Hematopoietic multipotent progenitor cell treated with erythropoietin and hydrocortisone succinate and interleukin-3 and kit ligand, for 4 days (in vitro differentiated cells): Measurements from ENCODE around the gene VWA3B.
A peak's percentile ranks its signal among the peaks of the same experiment; 100 is the strongest.
"Not testable (repeated sequence)": the region's sequence is repeated elsewhere in the genome, so short reads cannot be mapped to it uniquely, and the experiment has no call there.

ENCODE experiments used
- DNase-seq: peaks from one replicate; pipeline ENCODE4 v3.0.0-alpha.2; 2015

Gene VWA3B

DNA sequence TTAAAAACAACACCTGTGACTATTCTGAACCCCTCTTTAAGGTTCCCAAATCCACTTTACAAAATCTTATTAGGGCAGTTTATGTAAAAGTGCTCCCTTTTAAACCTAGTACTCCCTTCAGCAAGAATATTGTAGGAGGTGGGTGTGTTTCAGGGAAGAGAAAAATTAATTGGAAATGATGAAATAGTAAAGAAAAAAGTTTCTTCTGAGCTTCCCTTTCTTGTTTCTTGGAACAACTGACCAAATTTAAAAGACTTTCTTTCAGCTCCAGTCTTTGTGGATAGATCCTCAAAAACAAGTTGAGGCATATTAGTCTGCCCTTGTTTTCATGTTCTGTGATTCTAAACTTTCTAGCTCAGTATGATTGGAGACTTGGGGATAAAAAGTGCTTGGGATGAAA, 3.0 kb downstream of the VWA3B start:
- DNase-seq, result no peak

DNA sequence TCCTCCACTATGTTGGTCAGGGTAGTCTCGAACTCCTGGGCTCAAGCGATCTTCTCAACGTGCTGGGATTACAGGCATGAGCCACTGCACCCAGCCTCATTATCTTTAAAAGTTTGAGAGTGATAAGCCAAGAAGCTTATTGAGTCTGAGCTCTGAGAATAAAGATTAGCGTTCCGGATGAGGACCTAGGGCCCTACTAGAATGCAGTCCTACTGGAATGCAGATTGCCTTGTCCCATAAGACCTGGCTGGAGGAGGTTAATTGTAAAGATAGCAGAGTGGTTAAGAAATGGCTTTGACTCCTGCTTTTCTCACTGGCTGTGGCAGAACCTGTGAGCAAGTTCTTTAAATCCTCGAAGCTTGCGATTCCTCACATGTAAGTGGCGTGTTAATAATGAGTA, 4.0 kb downstream of the VWA3B start:
- DNase-seq, result no peak

DNA sequence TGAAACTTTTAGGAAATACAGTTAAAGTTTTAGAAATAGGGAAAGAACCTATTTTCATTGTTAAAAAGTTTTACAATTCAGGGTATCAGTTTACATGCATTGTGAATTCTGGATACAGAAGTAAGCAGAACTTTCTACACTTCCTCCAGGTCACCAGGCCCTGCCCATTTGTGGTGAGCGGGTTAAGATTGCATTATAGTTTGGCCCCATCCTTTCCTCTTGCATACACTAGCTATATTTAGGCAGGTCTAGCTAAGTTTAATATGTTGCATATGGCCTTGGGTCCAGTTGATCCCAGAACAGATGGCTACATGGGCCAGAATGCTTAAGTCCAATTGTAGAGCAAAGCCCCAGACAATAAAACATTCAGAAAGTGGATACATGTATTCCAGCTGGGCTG, 4.8 kb downstream of the VWA3B start:
- DNase-seq, result peak; percentile 77

DNA sequence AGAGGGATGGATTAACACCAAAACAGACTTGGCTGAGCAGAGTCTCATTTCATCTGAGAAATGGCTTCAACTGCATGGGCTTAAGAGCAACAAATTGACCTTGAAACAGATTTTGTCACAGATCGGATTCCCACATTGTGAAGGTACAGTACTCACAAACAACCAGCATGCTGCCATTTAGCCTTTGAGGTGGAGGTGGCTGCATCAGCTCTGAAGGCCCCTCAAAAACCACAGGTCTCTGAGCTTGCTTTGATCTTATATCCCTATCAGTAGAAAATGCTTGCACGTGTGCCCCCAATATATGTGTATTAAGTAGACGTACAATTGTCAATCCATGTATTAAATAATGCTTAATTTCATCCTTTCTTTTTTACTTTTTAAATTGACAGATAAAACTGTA, 6.2 kb downstream of the VWA3B start:
- DNase-seq, result no peak

DNA sequence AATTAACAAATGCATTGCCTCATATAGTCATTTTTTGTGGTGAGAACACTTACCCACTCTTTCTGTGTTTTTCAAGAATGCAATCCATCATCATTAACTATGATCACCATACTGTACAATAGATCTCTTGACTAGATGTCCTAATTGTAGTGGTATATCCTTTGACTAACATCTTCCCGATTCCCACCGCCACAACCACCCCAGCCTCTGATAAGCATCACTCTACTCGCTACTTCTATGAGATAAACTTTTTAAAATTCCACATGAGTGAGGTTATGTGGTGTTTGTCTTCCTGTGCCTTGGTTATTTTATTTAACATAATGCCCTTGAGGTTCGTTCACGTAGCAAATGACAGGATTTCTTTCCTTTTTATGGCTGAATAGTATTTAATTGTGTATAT, 6.6 kb downstream of the VWA3B start:
- DNase-seq, result no peak

DNA sequence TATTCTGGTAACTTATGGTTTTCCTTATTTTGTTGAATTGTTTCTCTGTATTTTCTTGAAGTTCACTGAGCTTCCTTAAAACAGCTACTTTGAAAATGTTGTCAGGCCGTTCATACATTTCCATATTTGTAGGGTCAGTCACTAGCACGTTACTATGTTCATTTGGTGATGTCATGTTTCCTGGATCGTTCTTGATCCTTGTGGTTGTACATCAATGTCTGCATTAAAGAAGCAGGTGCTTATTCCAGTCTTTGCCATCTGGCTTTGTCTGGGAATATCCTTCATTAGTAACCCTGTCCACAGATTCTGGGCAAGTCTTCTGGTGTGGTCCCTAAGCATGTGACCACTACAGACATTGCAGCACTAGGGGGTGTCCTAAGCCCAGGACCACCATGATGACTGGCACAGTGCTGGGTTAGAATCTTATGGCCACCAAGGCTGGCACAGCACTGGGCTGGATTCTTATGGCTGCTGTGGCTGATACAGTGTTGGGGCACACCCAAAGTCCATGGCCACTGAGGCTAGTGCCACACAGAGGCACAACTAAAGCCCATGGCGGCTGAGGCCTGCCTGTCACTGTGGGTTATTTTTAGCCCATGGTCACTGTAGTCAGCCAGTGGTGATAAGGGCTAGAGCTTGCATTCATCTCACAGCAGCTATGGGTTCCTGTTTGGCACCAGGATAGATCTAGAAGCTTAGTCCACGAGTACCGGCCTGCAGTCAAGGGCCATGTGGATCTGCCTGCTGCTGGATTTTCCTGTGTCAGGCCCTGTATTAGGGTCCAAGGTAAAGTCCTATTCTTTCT, 13.2 kb downstream of the VWA3B start:
- DNase-seq, result no peak

DNA sequence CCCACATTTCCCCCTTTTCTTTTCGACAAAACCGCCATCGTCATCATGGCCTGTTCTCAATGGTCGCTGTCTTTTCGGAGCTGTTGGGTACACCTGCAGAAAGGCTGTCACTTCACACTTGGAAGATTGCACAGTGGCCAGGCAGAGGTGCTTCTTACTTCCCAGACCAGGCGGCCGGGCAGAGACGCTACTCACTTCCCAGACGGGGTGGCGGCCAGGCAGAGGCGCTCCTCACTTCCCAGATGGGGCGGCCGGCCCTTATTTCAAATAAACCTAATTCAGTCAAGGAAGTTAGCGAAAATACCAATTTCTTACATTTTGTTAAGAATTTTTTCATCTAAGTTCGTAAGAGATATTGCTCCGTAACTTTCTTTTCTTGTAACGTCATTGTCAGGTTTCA, 15.3 kb downstream of the VWA3B start:
- not testable (repeated sequence) for DNase-seq

DNA sequence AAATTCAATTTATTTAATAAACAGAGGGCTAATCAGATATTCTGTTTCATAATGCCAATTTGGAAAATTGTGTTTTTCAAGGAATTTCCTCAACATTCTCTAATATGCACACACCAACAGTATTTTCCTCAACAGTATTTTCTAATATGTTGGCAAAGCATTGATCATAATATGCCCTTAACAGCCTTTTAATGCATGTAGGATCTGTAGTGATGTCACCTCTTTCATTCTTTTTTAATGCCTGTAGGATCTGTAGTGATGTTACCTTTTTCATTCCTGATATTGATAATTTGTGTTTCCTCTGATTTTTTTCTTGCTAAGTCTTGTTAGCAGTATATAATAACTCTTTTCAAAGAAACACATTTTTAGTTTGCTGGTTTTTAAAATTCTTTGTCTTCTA, 15.9 kb downstream of the VWA3B start:
- no peak for DNase-seq

DNA sequence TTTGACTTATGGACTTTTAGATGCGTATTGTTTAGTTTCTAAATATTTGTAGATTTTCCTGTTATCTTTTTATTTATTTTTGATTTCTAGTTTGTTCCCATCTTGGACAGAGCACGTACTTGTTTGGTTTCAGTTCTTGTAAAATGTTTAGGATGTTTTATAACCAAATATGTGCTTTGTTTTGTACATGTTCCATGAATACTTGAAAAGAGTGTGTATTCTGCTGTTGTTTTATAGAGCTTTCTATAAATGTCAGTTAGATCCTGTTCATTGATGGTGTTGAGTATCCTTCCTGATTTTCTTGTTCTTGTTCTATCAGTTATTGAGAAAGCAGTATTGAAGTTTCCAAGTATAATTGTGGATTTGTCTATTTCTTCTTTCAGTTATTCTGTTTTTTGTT, 21.1 kb downstream of the VWA3B start:
- no peak for DNase-seq

DNA sequence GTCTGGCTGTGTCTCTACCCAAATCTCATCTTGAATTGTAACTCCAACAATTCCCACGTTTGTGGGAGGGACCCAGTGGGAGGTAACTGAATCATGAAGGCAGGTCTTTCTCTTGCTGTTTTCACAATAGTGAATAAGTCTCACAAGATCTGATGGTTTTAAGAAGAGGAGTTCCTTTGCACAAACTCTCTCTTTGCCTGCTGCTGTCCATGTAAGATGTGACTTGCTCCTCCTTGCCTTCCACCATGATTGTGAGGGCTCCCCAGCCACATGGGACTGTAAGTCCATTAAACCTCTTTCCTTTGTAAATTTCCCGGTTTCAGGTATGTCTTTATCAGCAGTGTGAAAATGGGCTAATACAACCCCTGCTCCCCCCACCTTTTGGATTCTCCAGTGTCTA, 23.8 kb downstream of the VWA3B start:
- DNase-seq, result no peak

DNA sequence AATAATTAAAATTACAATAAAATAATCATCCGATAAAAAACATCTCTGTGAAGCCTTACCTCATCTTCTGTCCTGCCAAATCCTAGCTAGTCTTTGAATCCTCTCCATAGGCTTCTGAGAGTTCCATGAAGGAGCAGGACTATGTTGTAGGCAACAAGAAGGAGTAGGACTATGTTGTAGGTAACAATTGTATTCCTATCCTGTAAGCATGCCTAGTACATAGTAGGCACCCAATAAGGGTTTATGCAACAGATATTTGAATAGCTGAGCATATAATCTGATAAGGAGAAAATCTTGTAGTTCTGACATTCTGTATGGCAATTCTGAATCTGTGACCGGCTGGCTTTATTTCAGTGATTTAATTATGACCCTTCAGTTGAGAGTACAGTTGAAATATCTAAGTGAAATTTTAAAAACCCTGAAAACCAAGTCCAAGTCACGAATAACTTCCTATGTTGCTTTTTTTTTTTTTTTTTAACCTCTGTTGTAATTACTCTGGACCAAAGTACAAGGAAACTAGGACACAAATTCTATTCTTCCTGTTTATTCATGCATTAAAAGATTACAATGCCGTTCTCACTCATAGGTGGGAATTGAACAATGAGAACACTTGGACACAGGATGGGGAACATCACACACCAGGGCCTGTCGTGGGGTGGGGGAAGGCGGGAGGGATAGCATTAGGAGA, 27.8 kb downstream of the VWA3B start:
- DNase-seq, result no peak

DNA sequence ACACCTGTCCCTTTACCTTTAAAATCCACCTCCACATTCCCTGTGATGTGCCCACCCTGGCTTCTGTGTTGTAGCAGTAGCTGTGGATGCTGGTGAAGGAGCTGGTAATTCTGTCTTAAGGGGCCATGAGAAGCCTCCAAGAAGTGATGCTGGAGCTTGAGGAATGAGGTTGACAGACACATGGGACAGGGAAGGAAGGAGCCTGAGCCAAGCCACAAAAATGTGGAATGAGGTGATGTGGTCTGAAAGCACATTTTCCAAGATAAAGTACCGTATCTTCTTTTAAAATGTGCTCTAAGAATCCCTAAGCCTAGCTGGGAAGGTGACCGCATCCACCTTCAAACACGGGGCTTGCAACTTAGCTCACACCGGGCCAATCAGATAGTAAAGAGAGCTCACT, 31.2 kb downstream of the VWA3B start:
- DNase-seq, result no peak

DNA sequence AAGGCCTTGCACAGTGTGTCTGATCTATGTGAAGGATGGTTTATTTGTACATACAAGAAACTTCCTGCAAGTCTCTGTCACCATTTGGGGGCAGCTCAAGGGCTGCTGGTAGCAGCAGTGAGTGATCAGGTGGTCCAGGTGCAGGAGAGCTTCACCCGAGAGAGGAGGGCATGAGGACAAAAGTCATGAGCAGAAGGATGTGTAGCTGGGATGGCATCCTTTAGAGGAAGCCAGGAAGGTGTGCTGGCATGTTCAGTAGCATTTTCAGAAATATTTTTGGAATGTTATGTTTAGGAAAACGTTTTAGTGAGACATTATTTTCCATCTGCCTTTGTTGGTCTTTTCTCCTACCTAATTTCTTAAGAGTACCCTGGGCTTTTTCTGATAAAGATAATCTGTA, 31.9 kb downstream of the VWA3B start:
- DNase-seq, result no peak

DNA sequence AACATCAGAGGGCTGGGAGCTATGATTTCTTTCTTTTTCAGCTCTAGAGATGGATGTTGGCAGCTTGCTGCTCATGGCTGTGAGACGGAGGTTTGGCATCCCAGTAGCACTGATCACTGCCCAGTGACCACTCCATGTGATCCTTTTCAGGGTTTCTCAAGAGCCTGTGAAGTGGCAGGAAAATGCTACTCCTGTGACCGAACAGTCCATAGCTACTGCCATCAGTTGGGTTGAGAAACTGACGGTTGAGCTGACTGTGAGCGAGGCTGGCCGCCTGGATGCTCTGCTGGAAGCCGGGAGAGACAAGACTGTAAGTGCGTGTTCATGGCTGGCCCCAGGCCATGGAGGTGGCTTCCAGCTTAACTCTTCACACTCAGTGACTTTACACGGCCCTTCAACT, 34.2 kb downstream of the VWA3B start:
- DNase-seq, result no peak

DNA sequence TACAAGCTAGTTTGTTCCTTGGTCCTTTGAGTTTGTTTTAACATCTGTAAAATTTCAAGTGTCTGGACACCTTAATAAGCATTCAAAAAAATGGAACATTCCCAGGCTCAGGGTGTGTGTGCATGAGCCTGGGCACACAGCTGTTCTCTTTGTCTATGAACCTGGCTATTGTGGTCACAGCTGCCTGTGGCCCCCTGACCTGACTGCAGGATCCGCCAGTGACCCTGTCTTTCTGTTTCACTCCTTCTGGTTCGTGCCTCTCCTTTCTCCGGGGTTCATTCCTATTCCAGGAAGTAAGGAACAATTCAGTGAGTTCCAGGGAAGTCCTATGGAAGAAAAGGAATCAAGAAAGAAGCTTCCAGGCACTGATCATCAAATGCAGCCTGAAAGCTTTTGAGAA, 35.6 kb downstream of the VWA3B start:
- no peak for DNase-seq

DNA sequence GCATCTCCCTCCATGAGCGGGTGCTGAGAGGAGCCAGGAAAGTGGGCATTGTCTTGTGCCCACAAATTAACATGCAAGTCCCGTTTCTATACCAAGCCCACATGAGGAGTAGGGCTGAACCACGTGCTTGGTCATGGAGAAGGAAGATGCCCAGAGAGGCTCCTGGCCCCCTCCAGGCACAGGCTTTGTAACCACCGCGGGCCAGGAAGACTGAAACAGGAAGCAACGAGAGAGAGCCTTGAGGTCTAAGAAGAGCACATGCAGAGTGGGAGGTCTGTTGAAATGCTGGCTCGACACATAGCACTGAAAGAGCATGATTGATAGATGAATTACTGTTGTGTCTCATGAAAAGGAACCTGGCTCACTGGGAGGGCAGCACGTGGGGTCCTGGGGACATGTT, 36.3 kb downstream of the VWA3B start:
- DNase-seq, result peak; percentile 48

DNA sequence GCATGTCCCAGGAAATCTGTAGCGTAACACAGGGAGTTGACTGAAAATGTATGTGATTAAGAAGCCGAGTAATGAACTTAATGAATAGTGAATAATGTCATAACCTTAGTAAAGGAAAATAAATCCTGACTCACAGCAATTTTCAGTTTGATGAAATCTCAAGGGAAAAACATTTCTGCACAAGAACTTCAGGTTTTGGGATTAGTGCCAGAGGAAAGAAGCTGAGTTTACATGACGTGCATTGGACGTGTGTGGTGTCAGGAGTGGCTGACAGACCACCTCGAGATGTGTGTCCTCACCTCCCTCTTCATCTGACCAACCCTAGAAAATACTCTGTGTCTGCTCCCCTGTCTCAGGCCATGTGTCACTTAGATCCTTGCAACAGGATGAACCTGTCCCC, 39.1 kb downstream of the VWA3B start:
- DNase-seq, result no peak

DNA sequence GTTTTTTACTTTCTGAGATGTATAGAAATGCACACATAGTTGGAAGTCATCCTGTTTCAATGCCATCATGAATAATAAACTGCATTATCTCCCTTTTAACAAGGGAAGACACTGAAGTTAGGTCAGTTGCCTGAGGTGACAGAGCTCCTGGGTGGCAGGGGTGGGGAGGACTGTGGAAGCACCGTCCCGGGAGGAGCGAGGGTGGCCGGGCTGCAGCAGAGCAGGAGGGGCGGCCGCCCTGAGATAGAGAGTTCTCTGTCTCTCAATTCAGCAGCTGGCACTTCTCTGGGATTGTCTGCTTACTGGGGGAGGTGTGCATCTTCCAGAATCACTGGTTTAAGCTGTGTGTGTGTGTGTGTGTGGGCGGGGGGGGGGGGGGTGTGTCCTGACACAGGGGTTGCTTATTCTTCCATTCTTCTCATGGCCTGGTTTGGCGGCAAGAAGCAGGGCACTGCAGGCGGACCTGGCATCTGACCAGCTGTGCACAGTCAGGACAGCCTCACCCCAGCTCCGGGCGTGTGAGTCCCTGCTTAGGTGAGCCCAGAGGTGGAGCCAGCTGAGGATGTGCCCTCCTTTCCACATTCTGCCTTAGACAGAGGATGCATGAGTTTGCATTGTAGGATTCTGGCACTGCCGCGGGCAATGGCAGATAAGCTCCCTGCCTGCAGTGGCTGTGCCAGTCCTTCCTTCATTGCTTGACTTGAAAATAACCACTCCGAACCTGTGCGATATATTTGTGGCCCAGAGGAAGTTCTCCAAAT, 40.4 kb downstream of the VWA3B start:
- no peak for DNase-seq

DNA sequence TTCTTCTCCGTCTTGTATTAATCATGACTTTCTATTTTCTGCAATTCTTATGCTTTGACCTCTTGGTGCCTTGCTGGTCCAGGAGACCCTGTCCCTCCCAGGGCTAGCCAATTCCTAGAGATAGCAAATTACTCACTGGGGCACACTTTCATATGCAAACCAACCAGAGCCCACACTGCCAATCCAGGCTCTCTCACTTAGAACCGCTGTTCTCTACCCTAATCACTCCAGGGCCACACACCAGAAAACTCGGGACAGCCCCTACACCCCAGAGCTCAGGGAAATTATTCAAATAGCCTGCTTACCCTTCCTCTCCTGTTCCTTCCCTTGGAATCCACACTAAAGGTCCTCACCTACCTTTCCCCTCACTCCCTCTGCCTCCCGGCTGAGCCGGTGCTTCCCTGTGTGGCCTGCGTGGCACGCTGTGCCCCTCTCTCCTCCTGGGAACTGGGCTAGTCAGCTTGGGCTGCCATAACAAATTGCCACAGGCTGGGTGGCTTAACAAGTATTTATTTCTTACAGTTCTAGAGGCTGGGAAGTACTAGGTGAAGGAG, 41.7 kb downstream of the VWA3B start:
- DNase-seq, result no peak

DNA sequence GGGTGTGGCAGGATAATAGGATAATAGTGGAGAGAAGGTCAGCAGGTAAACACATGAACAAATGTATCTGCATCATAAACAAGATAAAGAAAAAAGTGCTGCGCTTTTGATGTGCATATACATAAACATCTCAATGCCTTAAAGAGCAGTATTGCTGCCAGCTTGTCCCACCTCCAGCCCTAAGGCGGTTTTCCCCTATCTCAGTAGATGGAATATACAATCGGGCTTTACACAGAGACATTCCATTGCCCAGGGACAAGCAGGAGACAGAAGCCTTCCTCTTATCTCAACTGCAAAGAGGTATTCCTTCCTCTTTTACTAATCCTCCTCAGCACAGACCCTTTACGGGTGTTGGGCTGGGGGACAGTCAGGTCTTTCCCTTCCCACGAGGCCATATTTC, 43.1 kb downstream of the VWA3B start:
- not testable (repeated sequence) for DNase-seq

DNA sequence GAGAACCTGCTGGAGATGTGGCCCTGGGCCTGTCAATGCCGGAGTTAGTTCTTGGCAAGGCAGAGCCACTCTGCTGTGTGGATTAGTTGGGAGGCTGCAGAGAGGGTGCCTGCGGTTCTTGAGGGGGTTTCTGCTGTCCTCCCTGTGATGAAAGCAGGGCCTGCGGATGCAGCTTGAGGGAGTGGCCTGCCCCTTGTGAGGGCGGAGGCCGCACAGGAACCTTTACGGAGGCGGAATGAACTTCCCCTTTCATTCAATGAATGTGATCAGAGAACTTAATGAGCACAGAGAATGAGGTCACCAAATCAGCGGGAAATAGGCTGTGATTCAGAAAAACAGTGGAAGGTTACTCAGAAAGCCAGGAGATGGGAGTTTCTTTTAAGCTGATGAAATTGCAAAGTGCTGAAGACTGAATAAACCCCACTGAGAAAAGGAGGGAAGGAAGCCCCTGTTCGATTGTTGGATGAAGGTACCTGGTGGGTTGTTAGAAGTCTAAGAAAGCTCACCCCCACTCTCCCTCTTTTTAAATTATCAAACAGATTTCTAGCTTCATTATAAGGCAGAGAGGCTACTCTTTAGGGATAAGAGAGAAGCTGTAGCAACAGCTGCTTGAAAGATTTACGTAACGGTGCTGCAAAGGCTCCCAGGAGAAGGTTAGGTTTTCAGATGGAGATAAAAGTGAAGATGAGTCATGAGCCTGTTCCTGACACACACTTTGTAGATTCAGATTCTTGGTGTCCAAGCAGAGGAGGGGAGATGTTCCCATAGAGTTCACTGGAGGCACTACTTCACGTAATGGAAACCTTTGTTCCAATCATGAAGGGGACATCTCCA, 47.4 kb downstream of the VWA3B start:
- peak; percentile 82 for DNase-seq

DNA sequence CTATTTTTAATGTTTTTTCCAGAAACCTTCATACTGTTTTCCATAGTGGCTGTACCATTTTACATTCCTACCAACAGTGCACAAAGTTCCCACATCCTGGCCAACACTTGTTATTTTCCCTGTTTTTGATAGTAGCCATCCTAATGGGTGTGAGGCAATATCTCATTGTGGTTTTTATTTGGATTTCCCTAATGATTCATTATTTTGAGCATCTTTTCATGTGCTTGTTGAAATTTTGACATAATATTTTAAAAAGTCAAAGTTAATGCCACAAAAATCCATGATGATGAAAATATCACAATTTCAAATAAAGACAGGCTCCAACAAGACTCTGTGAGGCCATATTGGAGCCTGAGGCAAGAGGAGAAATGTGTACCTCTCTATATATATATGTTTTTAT, 50.2 kb downstream of the VWA3B start:
- no peak for DNase-seq

DNA sequence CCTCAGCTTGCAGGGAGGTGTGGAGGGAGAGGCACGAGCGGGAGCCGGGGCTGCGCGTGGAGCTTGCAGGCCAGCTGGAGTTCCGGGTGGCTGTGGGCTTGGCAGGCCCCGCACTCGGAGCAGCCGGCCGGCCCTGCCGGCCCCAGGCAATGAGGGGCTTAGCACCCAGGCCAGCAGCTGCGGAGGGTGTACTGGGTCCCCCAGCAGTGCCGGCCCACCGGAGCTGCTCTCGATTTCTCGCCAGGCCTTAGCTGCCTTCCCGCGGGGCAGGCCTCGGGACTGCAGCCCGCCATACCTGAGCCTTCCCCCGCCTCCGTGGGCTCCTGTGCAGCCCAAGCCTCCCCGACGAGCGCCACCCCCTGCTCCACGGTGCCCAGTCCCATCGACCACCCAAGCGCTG, 52.0 kb downstream of the VWA3B start:
- not testable (repeated sequence) for DNase-seq
